SH-SY5Y (cell line): ENCODE results near the gene COPS2.

Experiments used
- GATA2 ChIP-seq: IDR thresholded peaks from 2 replicates; pipeline ENCODE4 v1.6.1; 2011; ENCODE audit warnings: mild to moderate bottlenecking, low read depth, low read length
- GATA3 ChIP-seq: IDR thresholded peaks from 2 replicates; pipeline ENCODE4 v1.6.1; 2011; ENCODE audit warnings: low read depth, mild to moderate bottlenecking, low read length, moderate library complexity

Gene COPS2

GRCh38 chr15:49137861-49138260 is 17.5 kb downstream of the COPS2 start:
- TF ChIP-seq GATA2: no peak
- no peak for TF ChIP-seq GATA3

- TF ChIP-seq GATA2 (no peak), GATA3 (no peak)
These were observed 19.5 kb downstream of the COPS2 start for GRCh38 chr15:49135911-49136310.

GRCh38 chr15:49135342-49135857 is 20.0 kb downstream of the COPS2 start:
- TF ChIP-seq GATA2: no peak
- TF ChIP-seq GATA3: no peak

GRCh38 chr15:49134683-49135341 is 20.6 kb downstream of the COPS2 start:
- TF ChIP-seq GATA3 (no peak), GATA2 (no peak)

GRCh38 chr15:49131403-49131802 is 24.0 kb downstream of the COPS2 start:
- TF ChIP-seq GATA3: no peak
- TF ChIP-seq GATA2: no peak

GRCh38 chr15:49124371-49124770 is 31.0 kb downstream of the COPS2 start:
- TF ChIP-seq GATA2 (no peak), GATA3 (no peak)

GRCh38 chr15:49122541-49123062 is 32.8 kb downstream of the COPS2 start:
- TF ChIP-seq GATA2: no peak
- TF ChIP-seq GATA3: no peak

- TF ChIP-seq GATA3 (no peak), GATA2 (no peak)
These were observed 33.5 kb downstream of the COPS2 start for GRCh38 chr15:49121901-49122300.

- TF ChIP-seq GATA3 (no peak), GATA2 (no peak)
These were observed 34.6 kb downstream of the COPS2 start for GRCh38 chr15:49120832-49121231.

GRCh38 chr15:49116108-49116857 is 39.1 kb downstream of the COPS2 start:
- TF ChIP-seq GATA3 (no peak), GATA2 (no peak)

- TF ChIP-seq GATA3 (no peak), GATA2 (no peak)
These were observed 40.3 kb downstream of the COPS2 start for GRCh38 chr15:49115062-49115461.

GRCh38 chr15:49110158-49110944 is 45.0 kb downstream of the COPS2 start:
- no peak for TF ChIP-seq GATA2

- no peak for TF ChIP-seq GATA2
- no peak for TF ChIP-seq GATA3
These were observed 52.4 kb downstream of the COPS2 start for GRCh38 chr15:49103002-49103401.

GRCh38 chr15:49101536-49101935 is 53.9 kb downstream of the COPS2 start:
- TF ChIP-seq GATA2: no peak
- no peak for TF ChIP-seq GATA3
